ENCODE results near the gene POLA2.
"Not testable (repeated sequence)": the region's sequence is repeated elsewhere in the genome, so short reads cannot be mapped to it uniquely, and the experiment has no call there.

The POLA2 gene, protein sequence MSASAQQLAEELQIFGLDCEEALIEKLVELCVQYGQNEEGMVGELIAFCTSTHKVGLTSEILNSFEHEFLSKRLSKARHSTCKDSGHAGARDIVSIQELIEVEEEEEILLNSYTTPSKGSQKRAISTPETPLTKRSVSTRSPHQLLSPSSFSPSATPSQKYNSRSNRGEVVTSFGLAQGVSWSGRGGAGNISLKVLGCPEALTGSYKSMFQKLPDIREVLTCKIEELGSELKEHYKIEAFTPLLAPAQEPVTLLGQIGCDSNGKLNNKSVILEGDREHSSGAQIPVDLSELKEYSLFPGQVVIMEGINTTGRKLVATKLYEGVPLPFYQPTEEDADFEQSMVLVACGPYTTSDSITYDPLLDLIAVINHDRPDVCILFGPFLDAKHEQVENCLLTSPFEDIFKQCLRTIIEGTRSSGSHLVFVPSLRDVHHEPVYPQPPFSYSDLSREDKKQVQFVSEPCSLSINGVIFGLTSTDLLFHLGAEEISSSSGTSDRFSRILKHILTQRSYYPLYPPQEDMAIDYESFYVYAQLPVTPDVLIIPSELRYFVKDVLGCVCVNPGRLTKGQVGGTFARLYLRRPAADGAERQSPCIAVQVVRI
- total RNA-seq: 5.7 to 11.1 (median 7.0) reads per million in 4 experiments

- DNase-seq: peak; percentile 95
Observed at GRCh38 chr11:65261591-65262380, at the start of gene POLA2. TSS of gene POLA2 (plus strand) at chr11:65261962. CDS start at chr11:65262293, 331 bp downstream.

DNA sequence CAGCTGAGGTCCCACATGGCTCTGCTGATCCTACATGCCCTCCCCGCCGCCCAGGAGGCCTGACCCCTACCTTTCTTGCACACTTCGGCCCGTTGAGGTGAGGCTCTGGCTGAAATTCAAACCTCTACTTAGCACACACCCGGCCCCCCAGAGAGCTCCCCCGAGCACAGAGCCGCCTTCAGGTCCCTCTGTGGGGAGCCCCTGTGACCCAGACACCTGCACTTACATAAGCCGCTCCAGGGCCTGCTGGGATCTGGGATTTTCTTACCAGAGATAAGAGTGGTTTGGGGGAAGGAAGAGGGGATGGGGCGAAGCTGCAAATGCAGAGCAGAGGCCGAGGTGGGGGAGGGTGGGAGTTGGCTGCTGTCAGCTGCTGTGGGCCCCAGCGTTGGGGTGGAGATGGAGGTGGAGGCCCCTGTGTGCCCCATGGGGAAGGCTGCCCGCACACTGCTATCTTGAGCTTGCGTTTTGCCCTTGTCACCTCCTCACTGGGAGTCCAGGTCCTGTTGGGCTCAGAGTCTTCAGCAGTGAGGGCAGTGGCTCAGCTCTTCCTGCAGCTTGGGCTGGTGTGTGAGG, 49.4 kb upstream of the POLA2 start:
- no peak for DNase-seq

GRCh38 chr11:65213322-65214211, 48.2 kb upstream of the POLA2 start:
- no peak for DNase-seq

DNA sequence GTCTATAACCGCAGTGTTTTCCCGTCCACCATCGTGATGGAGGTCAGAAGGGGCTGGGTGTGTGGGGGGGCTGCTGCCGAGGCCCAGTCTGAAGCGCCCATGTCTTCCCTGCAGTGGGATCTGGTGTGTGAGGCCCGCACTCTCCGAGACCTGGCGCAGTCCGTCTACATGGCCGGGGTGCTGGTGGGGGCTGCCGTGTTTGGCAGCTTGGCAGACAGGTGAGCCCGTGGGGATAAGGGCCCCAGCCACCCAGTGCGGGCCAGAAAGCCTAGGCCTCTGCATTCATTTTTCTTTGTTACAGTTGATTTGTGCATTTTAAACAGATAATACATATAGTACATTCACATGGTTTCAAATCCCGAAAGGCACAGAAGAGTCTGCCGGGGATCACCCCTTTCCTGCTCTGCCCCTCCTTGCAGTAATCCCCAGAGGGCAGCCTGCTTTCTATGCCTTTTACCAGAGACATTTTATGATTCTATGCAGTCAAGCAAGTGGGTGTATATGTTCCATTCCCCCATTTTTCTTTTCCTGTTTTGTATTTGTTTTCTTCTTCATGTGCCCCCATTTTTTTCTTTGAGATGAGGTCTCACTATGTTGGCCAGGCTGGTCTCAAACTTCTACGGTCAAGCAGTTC, 47.4 kb upstream of the POLA2 start:
- no peak for DNase-seq

GRCh38 chr11:65215441-65216076, 46.2 kb upstream of the POLA2 start:
- no peak for DNase-seq

DNA sequence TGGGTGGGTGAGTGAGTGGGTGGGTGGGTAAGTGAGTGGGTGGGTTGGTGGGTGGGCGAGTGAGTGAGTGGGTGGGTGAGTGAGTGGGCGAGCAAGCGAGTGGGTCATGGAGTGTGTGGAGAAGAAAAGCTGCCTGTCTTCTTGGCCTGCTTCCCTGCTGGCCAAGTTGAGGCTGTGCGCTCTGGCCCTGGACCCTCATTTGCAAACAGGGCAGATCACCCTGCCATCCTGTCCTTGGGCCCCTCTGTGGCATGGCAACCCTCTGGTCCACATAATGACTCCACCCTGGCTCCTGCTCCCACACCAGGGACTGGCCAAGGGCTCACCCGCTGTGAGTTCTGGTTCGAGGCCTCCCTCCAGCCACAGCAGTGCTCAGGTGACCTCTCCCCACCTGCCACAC, 44.9 kb upstream of the POLA2 start:
- no peak for DNase-seq

- no peak for DNase-seq
Observed at GRCh38 chr11:65217441-65218423, 44.0 kb upstream of the POLA2 start.

DNA sequence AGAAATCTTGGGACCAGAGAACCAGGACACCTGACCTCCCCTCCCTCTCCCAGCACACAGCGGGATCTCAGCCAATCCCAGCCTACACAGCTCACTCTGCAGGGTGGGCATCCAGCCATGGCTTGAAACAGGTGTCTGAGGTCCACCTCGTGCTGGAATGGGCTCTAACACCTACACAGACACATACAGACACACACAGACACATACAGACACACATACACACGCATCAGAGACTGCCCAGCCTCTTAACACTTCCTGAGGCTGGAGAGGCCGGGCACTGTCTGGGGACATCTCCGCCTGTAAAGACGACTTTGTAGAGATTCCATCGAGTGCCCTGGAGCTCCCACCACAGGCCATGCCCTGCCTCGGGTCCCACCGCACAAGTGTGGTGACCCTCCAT, 43.3 kb upstream of the POLA2 start:
- no peak for DNase-seq

- no peak for DNase-seq
Observed at GRCh38 chr11:65219930-65220213, 41.9 kb upstream of the POLA2 start.

DNA sequence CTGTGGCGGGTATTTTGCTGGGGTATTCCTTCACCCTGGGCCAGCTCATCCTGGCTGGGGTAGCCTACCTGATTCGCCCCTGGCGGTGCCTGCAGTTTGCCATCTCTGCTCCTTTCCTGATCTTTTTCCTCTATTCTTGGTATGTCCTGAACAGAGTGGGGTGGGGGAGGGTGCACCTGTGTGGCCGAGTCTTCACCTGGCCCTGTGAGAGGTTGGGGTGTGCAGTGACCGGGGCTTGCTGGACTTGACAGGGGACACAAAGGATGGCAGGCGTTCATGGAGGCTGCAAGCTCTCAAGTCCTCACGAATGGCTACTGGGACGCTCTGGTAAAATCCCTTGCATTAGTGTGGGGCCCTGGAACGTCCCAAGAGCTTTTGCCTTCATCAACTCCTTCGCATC, 40.7 kb upstream of the POLA2 start:
- no peak for DNase-seq

- DNase-seq: no peak
Observed at GRCh38 chr11:65223011-65223410, 38.8 kb upstream of the POLA2 start.

DNA sequence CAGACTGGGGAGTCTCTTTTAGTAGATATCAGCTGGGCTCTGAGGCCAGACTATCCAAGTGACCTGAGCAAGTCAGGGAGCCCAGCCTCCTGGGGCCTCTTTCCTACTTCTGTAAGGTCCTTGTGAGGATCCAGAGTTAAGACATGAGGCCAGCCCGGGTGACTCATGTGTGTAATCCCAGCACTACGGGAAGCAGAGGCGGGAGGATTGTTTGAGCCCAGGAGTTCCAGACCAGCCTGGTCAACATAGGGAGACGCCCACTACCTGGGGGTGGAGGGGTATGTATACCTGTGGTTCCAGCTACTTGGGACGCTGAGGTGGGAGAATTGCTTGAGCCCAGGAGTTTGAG, 36.9 kb upstream of the POLA2 start:
- DNase-seq: no peak

DNA sequence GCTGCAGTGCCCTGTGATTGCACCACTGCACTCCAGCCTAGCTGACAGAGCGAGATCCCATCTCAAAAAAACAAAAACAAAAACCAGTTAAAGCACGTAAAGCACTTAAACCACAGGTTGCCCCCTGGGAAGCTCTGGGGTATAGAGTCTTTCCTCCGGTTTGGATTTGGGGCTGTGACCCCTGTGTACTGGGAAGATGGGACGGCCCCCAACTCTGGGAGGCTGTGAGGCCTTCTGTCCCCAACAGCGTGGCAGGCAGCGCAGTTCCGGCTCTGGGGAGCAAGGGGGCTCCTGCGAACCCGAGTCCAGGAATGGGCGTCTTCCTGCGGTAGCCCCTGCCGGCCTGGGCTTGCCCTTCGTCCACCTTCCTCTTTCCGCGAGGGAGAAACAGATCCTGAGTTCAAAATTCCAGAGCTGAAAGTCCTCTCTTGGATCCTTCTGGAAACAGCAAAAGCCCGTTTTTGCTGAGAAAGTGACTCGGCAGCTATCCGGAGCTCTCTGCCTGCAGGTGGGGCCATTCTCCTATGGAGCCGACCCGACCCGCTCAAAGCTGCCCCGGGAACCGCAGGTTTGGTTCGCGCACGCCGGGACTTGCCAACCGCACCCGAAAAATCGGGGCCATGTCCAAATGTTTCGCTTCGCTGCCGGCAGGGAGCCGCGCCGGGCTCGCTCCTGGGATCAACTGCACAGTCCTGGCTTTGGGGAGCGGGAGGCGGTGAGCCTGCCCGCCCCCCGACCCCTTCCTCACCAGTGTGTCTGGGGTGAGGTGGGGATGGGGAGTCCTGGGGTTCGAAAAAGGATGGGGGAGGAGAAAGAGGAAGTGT, 36.3 kb upstream of the POLA2 start:
- DNase-seq: peak; percentile 30

- DNase-seq: no peak
Observed at GRCh38 chr11:65226103-65226442, 35.7 kb upstream of the POLA2 start.

GRCh38 chr11:65227879-65228278, 33.9 kb upstream of the POLA2 start:
- DNase-seq: no peak

GRCh38 chr11:65236194-65237059, 25.3 kb upstream of the POLA2 start:
- DNase-seq: no peak

DNA sequence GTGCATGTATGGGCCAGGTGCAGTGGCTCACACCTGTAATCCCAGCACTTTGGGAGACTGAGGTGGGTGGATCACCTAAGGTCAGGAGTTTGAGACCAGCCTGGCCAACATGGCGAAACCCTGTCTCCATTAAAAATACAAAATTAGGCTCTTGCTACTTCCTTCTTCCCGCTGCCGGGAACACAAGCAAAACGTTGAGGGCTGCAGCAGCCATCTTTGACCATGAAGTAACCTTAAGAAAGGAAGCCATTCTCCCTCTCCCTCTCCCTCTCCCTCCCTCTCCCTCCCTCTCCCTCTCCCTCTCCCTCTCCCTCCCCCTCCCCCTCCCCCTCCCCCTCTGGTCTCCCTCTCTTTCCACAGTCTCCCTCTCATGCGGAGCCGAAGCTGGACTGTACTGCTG, 23.5 kb upstream of the POLA2 start:
- DNase-seq: not testable (repeated sequence)

GRCh38 chr11:65241134-65241533, 20.6 kb upstream of the POLA2 start:
- no peak for DNase-seq
